K562 (cell line): ENCODE results near the gene PNMT. TPM values are rescaled to one million over a fixed set of nuclear protein-coding genes. Genes with fewer than 3 reads are reported as not detected.
A peak's percentile ranks its signal among the peaks of the same experiment; 100 is the strongest.

Experiments
- COPS2 ChIP-seq: fragments of 450-650 bp; conservative IDR thresholded peaks from 2 replicates; pipeline ENCODE4 v1.6.1; 2016; ENCODE audit warnings: mild to moderate bottlenecking, moderate library complexity
- KAT8 ChIP-seq: fragments of 450-650 bp; IDR thresholded peaks from 2 replicates; pipeline ENCODE4 v1.6.1; 2016; ENCODE audit warnings: low read depth, mild to moderate bottlenecking
- NCOA6 ChIP-seq: fragments of 450-650 bp; IDR thresholded peaks from 2 replicates; pipeline ENCODE4 v1.6.1; 2017; ENCODE audit warnings: mild to moderate bottlenecking
- POLR2B ChIP-seq: fragments of 450-650 bp; IDR thresholded peaks from 2 replicates; pipeline ENCODE4 v1.6.1; 2018; ENCODE audit warnings: low read depth; ENCODE audit not compliant: partially characterized antibody
- RBM25 ChIP-seq: fragments of 200-400 bp; formaldehyde crosslinking; IDR thresholded peaks from 2 replicates; pipeline ENCODE4 v1.6.1; 2018; ENCODE audit warnings: low read length, low read depth, moderate library complexity; ENCODE audit not compliant: severe bottlenecking
- TEAD4 ChIP-seq, 2 experiments: sonication (generic) in 1 of 2; formaldehyde crosslinking in 1 of 2; IDR thresholded peaks; 2 replicates each; pipeline versions ENCODE4 v1.6.1 to v1.8.0; 2012 to 2022; ENCODE audit warnings: borderline replicate concordance in 1 of 2, inconsistent platforms in 1 of 2, low read length in 1 of 2, mild to moderate bottlenecking in 1 of 2, missing genetic modification reagents in 1 of 2
- ZNF436 ChIP-seq: fragments of 250-450, 450-650 bp; sonication (Bioruptor Pico); formaldehyde crosslinking; IDR thresholded peaks from 2 replicates; pipeline ENCODE4 v1.7.0; 2020; ENCODE audit warnings: mild to moderate bottlenecking
- ZNF785 ChIP-seq: fragments of 250-450 bp; sonication (Bioruptor Pico); IDR thresholded peaks from 2 replicates; pipeline ENCODE4 v1.4.0; 2020; ENCODE audit warnings: mild to moderate bottlenecking
- polyA plus RNA-seq, 8 experiments: library from polyadenylated mRNA; depleted of rRNA in 4 of 8; stranded (reverse) in 5 of 8; unstranded in 3 of 8; fragments of >200 nt; fragmentation: Nextera tagmentation in 2 of 8; fragmentation: Illumina TruSeq in 1 of 8; extraction: Ambion mirVana in 2 of 8; extraction: Trizol in 1 of 8; gene quantifications; 2 replicates each; pipeline versions ENCODE4 v1.2.1 to v1.2.3, GENCODE V29; 2011 to 2014; ENCODE audit warnings: inconsistent platforms in 1 of 8, missing spikeins in 1 of 8
- total RNA-seq, 7 experiments: library from RNA; depleted of rRNA in 6 of 7; stranded (reverse); fragments of >200 nt in 6 of 7; fragmentation: Illumina TruSeq in 2 of 7; extraction: Trizol in 2 of 7; gene quantifications; 2 replicates each; pipeline versions ENCODE4 v1.2.1 to v1.2.3, GENCODE V29; 2011 to 2021; ENCODE audit warnings: low replicate concordance in 1 of 7
- TF ChIP-seq, protein P1 (sequence below): fragments of 250-450 bp; sonication (Bioruptor Pico); IDR thresholded peaks from 2 replicates; pipeline ENCODE4 v1.5.0; 2021
- TF ChIP-seq, protein P2 (sequence below): fragments of 450-650 bp; IDR thresholded peaks from 2 replicates; pipeline ENCODE4 v1.6.1; 2016; ENCODE audit warnings: mild to moderate bottlenecking
- TF ChIP-seq, protein P3 (sequence below), 2 experiments: IDR thresholded peaks; 2 replicates each; pipeline ENCODE4 v1.6.1; 2012; ENCODE audit warnings: improper control_type of control experiment in 2 of 2, low read depth in 2 of 2, low read length in 2 of 2, borderline replicate concordance in 1 of 2
- TF ChIP-seq, protein P4 (sequence below): fragments of 250-450 bp; sonication (Bioruptor Pico); IDR thresholded peaks from 2 replicates; pipeline ENCODE4 v1.4.0; 2020; ENCODE audit warnings: mild to moderate bottlenecking, moderate library complexity

The PNMT gene
- total and polyA plus RNA-seq, 9 of the 15 experiments (the other 6 are each of a cell fraction or from before 2014, with no cell fraction given), result 0.55 to 18.1 (median 5.8) TPM

DNA sequence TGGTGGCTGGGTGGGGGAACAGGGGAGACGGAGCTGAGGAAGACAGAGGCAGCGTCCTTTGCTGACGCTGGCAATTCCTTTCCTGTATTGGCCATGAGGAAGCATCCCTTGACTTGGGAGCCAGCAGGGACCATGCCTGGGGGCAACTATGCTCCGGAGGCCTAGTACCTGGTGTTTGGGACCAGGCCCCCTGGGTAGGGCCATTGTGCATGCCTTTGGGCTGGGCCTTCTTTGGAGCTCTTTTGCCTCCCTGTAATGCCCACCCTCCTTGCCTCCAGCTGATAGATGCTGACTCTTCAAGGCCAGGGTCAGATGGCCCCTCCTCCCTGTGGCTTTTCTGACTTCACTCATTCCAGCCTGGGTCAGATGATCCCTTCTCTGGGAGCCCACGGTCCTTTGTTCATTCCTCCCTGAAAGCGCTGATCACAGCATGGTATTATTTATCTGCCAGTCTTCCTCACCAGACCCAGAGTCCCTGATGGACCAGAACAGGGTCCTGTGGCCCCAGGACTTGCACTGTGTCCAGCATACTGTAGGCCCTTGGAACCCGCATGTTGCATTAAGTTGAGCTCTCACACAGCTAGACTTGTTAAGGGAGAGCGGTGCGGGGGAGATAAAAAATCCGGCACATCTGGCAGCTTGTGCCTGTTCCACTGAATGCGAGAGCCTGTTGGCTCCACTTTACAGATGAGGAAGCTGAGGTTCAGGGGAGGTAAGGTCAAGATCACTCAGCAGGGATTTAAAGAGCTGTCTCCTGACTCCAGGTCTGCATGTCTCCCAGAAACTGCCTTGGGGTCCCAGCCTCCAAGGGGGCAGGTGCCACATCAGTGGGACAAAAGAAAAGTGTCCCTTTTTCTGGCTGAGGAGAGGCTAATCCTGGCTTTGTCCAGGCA is 28.4 kb upstream of the PNMT start (continued):
- TF ChIP-seq TEAD4 (IDR thresholded peaks at IDR 0.05; ENCODE audit: low read length) (no peak), TEAD4 (CRISPR knock-in tag; IDR thresholded peaks at IDR 0.05; ENCODE audit: borderline replicate concordance) (no peak), ZNF436 (CRISPR knock-in tag) (no peak), ZNF785 (CRISPR knock-in tag) (no peak), RBM25 (peak; percentile 75), COPS2 (no peak), NCOA6 (no peak), KAT8 (no peak), POLR2B (no peak)
- TF ChIP-seq, protein P1, sequence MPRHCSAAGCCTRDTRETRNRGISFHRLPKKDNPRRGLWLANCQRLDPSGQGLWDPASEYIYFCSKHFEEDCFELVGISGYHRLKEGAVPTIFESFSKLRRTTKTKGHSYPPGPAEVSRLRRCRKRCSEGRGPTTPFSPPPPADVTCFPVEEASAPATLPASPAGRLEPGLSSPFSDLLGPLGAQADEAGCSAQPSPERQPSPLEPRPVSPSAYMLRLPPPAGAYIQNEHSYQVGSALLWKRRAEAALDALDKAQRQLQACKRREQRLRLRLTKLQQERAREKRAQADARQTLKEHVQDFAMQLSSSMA, result no peak
- TF ChIP-seq, protein P2, sequence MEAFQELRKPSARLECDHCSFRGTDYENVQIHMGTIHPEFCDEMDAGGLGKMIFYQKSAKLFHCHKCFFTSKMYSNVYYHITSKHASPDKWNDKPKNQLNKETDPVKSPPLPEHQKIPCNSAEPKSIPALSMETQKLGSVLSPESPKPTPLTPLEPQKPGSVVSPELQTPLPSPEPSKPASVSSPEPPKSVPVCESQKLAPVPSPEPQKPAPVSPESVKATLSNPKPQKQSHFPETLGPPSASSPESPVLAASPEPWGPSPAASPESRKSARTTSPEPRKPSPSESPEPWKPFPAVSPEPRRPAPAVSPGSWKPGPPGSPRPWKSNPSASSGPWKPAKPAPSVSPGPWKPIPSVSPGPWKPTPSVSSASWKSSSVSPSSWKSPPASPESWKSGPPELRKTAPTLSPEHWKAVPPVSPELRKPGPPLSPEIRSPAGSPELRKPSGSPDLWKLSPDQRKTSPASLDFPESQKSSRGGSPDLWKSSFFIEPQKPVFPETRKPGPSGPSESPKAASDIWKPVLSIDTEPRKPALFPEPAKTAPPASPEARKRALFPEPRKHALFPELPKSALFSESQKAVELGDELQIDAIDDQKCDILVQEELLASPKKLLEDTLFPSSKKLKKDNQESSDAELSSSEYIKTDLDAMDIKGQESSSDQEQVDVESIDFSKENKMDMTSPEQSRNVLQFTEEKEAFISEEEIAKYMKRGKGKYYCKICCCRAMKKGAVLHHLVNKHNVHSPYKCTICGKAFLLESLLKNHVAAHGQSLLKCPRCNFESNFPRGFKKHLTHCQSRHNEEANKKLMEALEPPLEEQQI, result no peak
- TF ChIP-seq, protein P3, sequence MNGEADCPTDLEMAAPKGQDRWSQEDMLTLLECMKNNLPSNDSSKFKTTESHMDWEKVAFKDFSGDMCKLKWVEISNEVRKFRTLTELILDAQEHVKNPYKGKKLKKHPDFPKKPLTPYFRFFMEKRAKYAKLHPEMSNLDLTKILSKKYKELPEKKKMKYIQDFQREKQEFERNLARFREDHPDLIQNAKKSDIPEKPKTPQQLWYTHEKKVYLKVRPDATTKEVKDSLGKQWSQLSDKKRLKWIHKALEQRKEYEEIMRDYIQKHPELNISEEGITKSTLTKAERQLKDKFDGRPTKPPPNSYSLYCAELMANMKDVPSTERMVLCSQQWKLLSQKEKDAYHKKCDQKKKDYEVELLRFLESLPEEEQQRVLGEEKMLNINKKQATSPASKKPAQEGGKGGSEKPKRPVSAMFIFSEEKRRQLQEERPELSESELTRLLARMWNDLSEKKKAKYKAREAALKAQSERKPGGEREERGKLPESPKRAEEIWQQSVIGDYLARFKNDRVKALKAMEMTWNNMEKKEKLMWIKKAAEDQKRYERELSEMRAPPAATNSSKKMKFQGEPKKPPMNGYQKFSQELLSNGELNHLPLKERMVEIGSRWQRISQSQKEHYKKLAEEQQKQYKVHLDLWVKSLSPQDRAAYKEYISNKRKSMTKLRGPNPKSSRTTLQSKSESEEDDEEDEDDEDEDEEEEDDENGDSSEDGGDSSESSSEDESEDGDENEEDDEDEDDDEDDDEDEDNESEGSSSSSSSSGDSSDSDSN (IDR thresholded peaks at IDR 0.05; ENCODE audit: borderline replicate concordance in 1 of 2, low read depth in 2 of 2, low read length in 2 of 2), result no peak
- TF ChIP-seq, protein P4, sequence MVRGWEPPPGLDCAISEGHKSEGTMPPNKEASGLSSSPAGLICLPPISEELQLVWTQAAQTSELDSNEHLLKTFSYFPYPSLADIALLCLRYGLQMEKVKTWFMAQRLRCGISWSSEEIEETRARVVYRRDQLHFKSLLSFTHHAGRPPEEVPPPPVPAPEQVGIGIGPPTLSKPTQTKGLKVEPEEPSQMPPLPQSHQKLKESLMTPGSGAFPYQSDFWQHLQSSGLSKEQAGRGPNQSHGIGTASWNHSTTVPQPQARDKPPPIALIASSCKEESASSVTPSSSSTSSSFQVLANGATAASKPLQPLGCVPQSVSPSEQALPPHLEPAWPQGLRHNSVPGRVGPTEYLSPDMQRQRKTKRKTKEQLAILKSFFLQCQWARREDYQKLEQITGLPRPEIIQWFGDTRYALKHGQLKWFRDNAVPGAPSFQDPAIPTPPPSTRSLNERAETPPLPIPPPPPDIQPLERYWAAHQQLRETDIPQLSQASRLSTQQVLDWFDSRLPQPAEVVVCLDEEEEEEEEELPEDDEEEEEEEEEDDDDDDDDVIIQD (CRISPR knock-in tag), result no peak
- TF ChIP-seq, all 486 proteins: peak for 4
